Globus pallidus (tissue), 1 donor: ENCODE results near the gene DCX.

Source experiments
- DNase-seq: peaks from one replicate; pipeline ENCODE4 v3.0.0-alpha.2; 2015; ENCODE audit warnings: low spot score

Gene DCX

DNA sequence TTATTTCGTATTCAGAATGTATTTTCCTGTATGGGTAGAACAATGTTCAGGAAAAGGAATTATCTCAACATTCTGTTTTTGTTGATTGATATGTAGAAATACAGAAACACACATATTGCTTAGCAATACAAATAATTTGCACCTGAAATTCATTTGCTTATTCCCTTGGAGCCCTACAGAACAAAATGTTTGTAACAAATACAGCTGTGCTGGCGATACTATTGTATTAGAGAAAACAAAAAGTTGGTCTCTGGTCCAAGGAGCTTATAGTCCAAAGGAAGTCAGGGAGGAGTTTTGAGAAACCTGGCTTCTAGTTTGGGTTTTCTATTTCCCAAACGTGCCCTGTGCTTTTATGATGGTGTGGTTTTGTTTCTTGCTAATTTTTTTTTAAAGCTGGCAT lies 104.0 kb downstream of the DCX start:
- DNase-seq = no peak

DNA sequence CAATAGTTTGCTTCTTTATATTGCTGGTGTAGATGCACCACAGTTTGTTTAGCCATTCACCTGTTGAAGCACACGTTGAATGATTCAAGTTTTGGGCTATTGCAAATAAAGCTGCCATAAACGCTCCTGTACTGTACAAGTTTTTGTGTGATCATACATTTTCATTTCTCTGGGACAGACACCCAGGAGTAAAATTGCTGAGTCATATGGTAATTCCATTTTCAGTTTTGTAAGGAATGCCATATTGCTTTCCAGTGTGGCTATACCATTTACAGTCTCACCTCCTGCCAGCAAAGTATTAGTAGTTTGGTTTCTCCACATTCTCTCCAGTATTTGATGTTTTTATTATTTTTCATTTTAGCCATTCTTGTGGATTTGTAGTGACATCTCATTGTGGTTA lies 109.7 kb downstream of the DCX start:
- no peak for DNase-seq

DNA sequence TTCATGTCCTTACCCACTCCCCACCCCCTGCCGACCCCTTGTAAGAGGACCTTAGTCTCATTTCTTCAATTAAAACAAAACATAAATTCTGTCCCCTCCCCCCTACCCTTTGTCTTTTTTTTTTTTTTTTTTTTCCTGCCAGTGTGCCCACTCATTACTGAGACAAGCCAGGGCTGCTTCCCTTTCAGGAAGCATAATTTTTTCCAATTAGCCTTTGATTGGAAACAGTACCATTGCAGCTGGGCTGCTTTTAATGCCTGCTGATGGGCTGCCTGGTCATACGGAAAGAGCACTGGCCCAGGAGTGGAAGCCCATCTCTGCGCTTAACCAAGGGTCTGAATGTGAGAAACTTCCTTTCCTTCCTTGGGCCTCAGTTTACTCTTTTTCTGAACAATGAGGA lies 123.2 kb downstream of the DCX start:
- no peak for DNase-seq

DNA sequence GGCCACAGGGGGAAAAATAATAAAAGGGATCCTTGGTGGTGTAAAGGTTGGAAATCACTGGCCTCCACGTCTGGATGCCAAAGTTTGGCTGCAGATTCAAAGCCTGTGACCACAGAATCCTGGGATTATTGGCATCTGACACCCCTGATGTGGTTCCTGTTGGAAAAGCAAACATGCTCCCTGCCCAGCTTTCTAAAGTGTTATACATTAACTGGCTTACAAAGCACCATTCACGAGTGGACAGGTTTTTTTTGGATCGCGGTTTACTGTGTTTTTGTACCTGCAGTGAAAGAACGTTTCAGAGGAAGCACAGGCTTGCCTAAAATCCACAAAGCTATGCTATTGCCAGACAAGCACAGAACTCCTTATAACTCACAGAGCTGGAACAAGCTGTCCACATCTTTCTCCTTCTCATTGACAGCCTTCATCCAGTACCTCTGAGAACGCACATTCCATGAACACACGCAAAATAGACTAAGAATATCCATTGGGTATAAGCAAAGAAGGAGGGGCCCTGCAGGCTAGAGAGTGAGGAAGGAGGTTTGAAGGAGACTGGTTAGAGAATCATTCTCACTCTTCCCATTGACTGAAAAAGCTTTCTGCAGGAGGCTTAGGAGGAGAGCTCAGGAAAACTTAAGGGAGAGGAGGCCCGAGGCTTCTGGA lies 127.2 kb downstream of the DCX start:
- no peak for DNase-seq

DNA sequence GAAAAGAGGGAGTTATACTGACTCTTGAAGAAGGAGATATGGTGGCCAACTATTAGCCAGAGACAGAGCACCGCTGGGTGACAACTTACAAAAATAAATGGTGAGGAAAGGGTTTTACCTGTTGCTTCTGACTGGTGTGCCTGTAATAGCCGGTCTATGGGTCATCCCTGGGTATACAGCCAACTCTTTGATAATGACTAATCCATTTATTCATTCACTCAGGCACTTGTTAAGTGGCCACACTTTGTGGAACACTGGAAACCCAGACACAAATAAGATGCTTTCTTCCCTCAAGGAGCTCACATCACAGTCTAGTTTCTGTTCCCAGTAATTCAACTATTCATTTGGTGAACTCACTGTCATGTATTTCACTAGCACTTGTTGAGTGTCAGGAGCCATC lies 128.5 kb downstream of the DCX start:
- no peak for DNase-seq

DNA sequence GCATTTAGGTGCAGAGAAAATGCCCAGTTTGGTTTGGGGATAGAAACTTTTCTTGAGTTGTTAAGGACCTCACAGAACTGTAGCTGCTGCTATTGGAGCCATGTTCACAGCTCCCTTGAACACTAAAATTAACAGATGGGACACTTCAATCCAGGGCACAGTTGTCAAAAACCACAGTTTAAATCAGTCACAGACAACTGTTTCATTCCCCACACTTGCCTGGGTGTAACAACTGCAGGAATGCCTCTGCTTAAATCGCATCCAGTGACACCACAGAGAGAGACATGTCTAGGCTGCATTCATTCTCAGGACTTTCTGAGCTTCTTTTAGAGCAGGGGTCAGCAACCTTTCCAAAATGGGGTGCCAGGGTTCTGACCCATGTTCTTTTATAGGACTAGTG lies 129.0 kb downstream of the DCX start:
- DNase-seq = no peak

DNA sequence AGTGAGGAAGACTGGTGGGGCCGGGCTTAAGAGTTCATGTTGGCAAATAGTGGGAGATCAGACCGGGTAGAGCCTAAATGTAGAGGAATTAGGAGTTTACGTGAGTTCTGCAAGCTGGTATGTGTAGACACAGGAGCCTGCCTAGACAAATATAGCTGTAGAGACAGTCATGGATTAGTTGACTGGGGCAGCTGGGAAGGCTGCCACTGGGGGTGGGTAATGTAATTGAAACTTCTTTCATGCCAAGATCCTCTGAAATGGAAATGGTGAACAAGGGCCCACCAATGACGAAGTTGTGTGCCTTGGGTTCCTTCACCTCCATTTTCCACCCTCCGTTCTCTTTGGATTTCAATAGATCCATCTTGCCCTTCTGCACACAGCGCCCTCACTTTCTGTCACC lies 129.9 kb downstream of the DCX start:
- DNase-seq = no peak

DNA sequence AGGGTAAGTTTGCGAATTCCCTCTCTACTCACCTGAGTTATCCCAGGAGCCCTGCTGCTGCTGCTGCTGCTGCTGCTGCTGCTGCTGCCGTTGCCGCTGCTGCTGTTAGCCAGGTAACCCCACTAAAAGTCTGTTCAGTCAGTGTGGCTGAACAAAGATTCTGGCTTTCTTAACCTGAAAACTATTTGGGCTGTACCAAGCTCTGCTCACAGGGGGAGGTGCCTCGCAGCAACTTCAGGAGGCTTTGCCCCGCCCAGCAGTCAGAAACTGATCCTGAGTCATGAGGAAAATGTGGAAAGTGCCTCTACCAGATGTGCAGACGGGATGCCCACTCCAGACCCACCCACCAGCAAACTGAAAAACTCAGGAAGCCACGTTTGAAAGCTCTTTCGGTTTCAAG lies 141.7 kb downstream of the DCX start, which contains the start of gene CAPN6:
Gene CAPN6, minus strand, starts transcription at position 145 of the 400 bp plus-strand sequence. CDS start 6,547 bp downstream, outside the sequence.
- no peak for DNase-seq

DNA sequence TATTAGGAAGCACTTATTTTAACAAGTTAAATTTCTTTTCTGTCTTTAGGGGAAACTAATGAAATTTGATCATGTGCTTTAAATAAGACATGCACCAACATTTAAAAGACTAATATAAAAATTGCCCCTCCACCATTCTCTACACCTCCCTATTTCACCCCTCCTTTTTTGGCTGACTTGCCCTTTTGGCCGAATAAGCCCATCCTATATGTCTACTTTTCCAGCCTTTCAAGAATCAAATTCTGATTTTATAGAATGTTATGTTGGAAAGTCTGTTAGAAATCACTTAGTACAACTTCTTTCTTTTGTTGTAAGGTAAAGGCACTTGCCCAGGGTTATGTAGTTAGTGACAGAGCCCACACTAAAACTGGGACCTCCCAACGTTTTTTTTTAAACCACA lies 143.5 kb downstream of the DCX start:
- no peak for DNase-seq

DNA sequence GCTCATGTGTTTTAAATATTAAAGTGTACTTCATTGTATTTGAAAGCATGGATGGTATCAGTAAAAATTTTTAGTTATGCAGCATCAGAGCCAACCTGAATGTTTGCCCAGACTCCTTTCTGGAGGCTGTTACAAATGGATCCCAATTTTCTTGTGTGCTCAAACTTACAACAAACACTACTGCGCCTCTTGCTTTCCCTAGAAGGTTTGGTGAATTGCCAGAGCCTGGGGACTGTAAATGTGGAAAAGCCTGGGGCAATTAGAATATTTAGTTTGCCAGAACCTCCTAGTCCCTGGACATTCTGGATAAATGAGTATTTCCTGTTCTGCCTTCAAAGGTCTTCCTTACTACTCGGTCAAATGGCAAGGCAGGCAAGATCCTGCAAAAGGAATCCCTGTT lies 146.5 kb downstream of the DCX start:
- no peak for DNase-seq

DNA sequence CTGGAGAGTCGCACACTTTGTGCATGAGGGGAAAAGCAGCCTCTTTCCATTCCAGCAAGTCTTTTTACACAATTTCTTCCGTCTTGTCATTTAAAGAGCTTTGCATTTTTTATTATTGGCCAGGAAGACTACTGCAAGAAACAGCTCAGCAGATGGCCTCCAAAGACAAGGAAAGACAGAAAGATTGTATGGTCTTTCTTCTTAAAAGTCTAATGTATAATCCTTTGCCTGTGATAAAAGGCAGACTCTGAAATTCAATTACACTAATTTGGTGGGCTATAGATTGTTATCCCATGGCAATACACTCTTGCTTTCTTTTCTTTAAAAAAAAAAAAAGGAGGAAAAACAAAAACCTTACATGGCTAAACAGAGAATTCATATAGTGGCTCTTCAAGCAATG lies 147.6 kb downstream of the DCX start:
- DNase-seq = no peak

DNA sequence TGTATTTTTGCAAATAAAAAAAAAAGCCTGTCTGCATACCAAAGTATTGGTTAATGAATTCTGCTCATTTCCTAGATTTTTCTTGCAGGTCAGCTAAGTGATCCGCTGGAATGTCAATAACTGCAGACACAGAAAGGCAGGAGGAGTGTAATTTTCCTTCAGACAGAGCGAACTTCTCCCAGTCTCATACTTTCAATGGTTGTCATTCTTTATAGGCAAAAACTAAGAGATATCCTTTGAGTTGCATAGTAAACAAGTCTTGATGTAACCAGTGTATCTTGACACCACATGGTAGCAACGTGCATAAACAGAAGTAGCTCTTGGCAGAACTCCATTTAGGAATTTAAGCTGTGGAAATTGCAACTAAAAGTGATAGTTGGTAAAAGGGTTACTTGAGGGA lies 149.9 kb downstream of the DCX start:
- no peak for DNase-seq

DNA sequence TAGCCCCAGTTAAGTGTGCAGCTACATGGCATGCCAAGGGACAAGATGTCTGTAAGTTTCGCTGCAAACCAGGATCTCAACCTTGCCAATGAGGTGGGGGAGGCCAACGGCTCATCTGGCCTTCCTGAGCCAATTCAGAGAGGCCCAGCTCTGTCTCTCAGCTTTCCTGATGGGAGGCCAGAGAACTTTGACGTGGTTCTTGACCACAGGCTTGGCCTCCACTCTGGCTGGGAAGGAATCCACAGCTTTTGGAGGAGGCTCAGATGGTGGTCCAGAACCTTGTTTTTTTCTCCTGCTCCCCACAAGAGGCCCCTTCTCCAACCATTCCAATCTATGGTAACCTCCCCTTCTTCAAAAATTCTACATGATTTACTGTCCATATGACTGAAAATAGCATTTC lies 151.5 kb downstream of the DCX start:
- DNase-seq = no peak

DNA sequence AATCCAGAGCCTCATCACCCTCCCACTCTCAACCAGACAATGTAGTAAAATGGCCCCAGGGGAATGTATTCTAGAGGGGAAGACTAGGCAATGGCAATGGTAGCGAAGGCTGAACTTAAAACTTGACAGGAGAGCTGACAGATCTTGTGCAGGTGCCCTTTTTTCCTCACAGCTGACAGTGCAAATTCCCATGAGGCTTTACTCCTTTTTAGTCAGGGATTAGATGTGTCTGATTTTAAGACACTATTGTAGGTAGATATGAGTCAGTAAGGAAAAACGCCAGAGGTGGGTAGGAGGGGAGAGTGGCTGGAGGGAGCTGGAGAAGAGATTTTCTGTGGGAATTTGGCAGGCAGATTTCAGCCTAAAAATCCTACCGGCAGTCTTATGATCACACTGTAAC lies 152.4 kb downstream of the DCX start:
- no peak for DNase-seq

DNA sequence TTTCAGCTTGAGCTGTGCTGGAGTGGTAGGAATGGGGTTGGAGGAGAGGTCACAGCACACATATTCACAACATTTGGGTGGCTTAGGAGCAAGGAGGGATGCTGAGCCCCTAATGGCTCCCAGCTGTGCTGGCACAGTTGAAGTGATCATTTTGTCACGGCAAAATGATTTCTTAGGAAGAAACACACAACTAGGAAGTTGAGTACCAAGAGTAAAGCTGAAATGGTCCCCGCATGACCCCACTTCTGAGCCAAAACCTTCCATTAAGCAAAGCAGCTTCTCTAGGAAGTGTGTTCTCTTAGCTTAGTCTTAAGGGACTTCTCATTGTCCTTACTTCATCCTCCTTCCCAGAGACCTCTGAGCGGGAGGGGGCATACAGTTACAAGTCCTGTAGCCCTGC lies 154.3 kb downstream of the DCX start:
- no peak for DNase-seq

DNA sequence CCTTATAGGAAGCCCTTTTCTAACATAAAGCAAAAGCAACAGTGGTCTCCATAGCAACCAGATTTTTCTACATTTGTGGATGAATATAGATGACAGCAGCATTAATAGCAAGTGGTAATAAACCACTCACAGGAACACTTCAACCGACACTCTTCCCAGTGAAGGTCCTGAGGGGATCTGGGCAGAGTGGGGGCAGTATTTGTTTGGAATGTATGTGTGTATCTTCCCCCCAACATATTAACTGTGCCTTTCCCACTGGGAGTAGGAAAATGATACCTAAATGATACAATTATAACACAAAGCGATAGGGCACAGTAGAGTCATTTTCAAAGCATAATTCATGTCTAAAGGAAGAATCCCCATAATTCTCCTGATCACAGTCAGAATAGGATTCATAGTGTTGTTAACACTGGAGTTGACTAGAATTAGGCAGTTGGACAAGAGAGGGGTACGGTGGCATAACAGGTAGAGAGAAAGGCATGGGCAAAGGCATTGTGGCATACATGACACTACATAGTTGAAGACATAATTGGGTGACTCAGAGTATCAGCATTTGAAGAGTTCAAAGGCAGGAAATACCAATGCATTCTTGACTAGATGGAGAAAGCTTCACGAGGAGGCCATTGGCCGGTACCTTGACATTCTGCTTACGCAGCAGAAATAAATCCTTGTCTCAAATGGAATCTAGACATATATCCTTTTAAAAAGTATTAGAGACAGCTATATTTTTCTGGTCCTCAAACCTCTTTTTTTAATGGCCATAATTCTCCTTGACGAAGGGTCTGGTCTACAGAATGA lies 156.9 kb downstream of the DCX start:
- no peak for DNase-seq

DNA sequence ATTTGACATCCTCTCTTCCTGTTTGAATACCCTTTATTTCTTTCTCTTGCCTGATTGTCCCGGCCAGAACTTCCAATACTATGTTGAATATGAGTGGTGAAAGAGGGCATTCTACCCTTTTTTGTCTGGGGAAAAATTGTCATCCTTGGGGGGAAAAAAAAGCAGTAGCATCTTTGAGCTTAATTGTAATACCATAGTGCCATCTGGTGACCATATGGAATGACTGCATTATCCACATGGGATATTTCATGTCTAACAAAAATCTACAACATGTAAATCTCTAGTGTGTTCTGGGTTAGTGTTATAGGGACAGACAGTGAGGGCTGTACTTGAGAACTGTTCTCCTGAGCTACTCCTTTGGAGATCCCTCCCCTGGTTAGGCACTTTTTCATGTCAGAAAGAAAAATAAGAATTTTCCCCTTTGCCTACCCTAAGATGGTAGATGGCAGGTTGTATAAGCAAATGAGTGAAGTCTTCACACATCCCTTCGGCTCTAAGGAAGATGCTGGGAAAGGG lies 167.7 kb downstream of the DCX start:
- peak; percentile 0 for DNase-seq
